Endothelial cell (in vitro differentiated cells): ENCODE measurements around the gene SPOCK1. TPM values are rescaled to one million over a fixed set of nuclear protein-coding genes. Genes with fewer than 3 reads are reported as not detected.
"Not testable (repeated sequence)": the region's sequence is repeated elsewhere in the genome, so short reads cannot be mapped to it uniquely, and the experiment has no call there.

ENCODE experiments used
- DNase-seq: peaks from one replicate; pipeline ENCODE4 v3.0.0; 2021; ENCODE audit warnings: low spot score
- H3K27ac Mint-ChIP-seq: one replicate; pipeline ENCODE4 v1.8.0; 2021; ENCODE audit warnings: mixed read lengths, inconsistent platforms; ENCODE audit not compliant: unreplicated experiment
- H3K27me3 Mint-ChIP-seq: one replicate; pipeline ENCODE4 v1.8.0; 2021; ENCODE audit warnings: mild to moderate bottlenecking, moderate library complexity, mixed read lengths, inconsistent platforms; ENCODE audit not compliant: unreplicated experiment
- H3K36me3 Mint-ChIP-seq: one replicate; pipeline ENCODE4 v1.8.0; 2021; ENCODE audit warnings: mild to moderate bottlenecking, low read depth, mixed read lengths, inconsistent platforms; ENCODE audit not compliant: unreplicated experiment
- H3K4me1 Mint-ChIP-seq: one replicate; pipeline ENCODE4 v1.8.0; 2021; ENCODE audit warnings: mild to moderate bottlenecking, mixed read lengths, inconsistent platforms; ENCODE audit not compliant: unreplicated experiment
- H3K4me3 Mint-ChIP-seq: one replicate; pipeline ENCODE4 v1.8.0; 2021; ENCODE audit warnings: mild to moderate bottlenecking, mixed read lengths, inconsistent platforms; ENCODE audit not compliant: unreplicated experiment
- H3K9me3 Mint-ChIP-seq: one replicate; pipeline ENCODE4 v1.8.0; 2021; ENCODE audit warnings: mixed read lengths, inconsistent platforms; ENCODE audit not compliant: unreplicated experiment
- total RNA-seq: library from RNA; stranded (reverse); fragmentation: NEBNext Ultra II Directional; extraction: Animal tissue kit (Norgen Biotek cat#: 25700); gene quantifications from one replicate; pipeline ENCODE4 v1.2.1, GENCODE V29; 2021; ENCODE audit not compliant: unreplicated experiment
- TF ChIP-seq, protein P1 (sequence below): fragments of 200-600 bp; sonication (generic); IDR thresholded peaks from one replicate; pipeline ENCODE4 v1.5.0; 2021; ENCODE audit warnings: antibody characterized with exemption; ENCODE audit not compliant: unreplicated experiment

The SPOCK1 gene
- total RNA-seq, 1 donor from 2014 or later = 8.7 TPM

DNA sequence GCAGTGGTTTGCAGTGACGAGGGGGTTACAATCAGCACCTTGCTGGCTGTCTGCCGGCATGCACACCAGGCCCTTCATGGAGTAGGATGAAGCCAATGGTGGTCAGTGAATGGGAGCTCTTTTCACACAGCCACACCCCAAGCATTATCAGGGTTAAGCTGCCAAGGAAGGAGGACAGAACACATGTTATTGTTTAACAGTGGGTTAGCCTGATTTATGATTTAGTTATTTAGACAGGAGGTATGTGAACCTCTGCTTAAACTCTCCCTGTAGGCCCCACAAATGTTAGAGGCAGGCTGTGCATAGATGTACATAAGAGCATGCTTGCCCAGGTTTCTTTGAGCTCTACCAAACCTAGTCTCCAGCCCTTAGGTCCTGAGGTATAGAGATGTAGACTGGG is 262.9 kb downstream of the SPOCK1 start:
- TF ChIP-seq, protein P1, sequence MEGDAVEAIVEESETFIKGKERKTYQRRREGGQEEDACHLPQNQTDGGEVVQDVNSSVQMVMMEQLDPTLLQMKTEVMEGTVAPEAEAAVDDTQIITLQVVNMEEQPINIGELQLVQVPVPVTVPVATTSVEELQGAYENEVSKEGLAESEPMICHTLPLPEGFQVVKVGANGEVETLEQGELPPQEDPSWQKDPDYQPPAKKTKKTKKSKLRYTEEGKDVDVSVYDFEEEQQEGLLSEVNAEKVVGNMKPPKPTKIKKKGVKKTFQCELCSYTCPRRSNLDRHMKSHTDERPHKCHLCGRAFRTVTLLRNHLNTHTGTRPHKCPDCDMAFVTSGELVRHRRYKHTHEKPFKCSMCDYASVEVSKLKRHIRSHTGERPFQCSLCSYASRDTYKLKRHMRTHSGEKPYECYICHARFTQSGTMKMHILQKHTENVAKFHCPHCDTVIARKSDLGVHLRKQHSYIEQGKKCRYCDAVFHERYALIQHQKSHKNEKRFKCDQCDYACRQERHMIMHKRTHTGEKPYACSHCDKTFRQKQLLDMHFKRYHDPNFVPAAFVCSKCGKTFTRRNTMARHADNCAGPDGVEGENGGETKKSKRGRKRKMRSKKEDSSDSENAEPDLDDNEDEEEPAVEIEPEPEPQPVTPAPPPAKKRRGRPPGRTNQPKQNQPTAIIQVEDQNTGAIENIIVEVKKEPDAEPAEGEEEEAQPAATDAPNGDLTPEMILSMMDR = no peak
- Mint-ChIP-seq H3K9me3 (no peaks in the 10 kb centered on the region), H3K27me3 (peaks cover 2% of the 10 kb centered on the region), H3K4me3 (no peak overlapping the region), H3K27ac (no peak overlapping the region), H3K36me3 (no peaks in the 10 kb centered on the region), H3K4me1 (no peaks in the 10 kb centered on the region)
- no peak for DNase-seq

DNA sequence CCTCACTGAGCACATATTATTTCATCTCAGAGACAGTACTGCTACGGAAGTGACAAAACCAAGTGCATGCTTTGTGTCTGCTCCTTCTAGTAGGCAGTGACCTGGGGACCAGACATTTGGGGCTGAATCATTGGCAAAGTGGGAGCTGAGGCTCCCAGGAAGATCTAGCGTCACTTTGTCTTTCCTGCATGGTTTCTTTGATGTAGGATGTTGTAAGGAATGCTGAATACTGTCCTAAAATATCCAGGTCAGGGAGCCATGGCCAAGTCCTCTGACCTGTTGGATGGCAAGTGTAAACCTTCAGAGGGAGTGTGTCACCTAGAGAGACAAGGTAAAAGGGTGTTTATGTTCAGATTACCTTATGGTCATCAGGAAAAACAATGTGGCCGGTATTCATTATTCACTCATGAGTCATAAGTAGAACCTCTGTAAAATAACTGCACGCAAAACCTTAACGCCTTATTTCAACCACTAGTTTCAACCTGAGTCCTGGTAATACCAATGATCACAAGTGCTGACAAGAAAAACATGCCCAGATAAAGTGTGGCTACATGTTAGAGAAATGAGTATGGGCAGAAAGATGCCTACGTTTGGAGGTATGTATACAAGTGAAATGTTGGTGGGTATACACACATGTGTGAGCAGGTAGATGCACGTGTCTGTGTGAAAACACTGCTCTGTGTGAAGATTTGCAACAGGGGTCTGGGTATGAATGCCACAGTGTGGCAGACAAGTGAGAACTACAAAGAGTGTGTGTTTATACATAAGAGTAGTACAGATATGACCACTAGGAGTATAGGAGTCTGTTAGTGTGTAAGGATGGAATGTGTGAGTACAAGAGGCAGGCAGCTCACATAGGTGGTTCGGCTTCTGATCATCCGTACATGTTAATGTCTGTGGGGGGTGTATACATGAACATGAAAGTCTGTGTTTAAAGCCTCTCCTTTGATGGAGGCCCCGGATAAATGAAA is 263.9 kb downstream of the SPOCK1 start:
- H3K27ac Mint-ChIP-seq = no peak overlapping the region
- H3K36me3 Mint-ChIP-seq = no peaks in the 10 kb centered on the region
- H3K4me3 Mint-ChIP-seq = no peak overlapping the region
- H3K9me3 Mint-ChIP-seq = no peaks in the 10 kb centered on the region
- no peak for DNase-seq
- TF ChIP-seq, protein P1 = no peak
- H3K27me3 Mint-ChIP-seq = peaks cover 2% of the 10 kb centered on the region
- no peaks in the 10 kb centered on the region for H3K4me1 Mint-ChIP-seq

DNA sequence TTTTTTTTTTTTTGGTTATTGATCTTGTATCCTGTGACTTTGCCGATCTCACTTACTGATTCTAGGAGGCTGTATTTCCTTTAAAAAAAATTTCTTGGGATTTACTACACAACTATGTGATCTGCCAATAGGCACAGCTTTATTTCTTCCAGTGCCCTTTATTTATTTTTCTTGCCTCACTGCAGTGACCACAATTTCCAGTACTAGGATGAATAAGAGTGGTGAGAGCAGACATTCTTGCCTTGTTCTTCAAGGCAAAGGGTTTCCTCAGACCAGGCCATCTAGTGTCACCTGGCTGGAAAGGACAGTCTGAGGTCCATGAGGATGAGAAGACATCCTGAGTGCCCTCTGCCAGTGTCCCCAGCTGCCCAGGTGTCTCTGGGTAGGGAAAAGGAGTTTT is 265.4 kb downstream of the SPOCK1 start:
- DNase-seq = no peak

DNA sequence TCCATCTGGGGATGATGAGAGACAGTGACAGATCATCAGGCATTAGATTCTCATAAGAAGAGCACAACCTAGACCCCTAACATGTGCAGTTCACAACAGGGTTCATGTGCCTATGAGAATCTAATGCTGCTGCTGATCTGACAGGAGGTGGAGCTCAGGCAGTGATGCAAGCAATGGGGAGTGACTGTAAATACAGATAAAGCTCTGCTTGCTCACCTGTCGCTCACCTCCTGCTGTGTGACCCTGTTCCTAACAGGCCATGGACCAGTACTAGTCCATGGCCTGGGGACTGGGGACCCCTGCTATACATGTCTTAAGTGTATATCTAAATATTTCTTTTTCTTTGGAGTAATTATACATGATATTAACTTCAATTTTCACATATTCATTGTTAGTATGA is 265.8 kb downstream of the SPOCK1 start:
- H3K36me3 Mint-ChIP-seq, H3K9me3 Mint-ChIP-seq, H3K4me3 Mint-ChIP-seq, H3K27me3 Mint-ChIP-seq, H3K27ac Mint-ChIP-seq, H3K4me1 Mint-ChIP-seq, DNase-seq: not testable (repeated sequence)

More for the DNA sequence above, 265.4 kb downstream of the SPOCK1 start:
- H3K27ac Mint-ChIP-seq = no peak overlapping the region
- H3K4me1 Mint-ChIP-seq = no peaks in the 10 kb centered on the region
- H3K27me3 Mint-ChIP-seq = peaks cover 2% of the 10 kb centered on the region
- H3K36me3 Mint-ChIP-seq = no peaks in the 10 kb centered on the region
- TF ChIP-seq, protein P1 = no peak
- no peak overlapping the region for H3K4me3 Mint-ChIP-seq
- no peaks in the 10 kb centered on the region for H3K9me3 Mint-ChIP-seq

DNA sequence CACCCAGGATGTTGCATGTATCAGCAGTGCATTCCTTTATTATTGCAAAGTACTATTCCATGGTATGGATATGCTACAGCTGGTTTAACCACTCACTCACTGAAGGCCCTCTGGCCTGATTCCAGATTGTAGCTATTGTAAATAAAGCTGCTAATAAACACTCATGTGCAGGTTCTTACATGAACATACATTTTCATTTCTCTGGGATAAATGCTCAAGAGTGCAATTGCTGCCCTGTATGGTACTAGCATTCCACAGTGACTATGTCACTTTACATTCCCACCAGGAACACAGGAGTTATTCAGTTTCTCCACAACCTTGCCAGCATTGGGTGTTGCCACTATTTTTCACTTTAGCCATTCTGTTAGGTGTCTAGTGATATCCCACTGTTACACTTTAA is 267.6 kb downstream of the SPOCK1 start:
- Mint-ChIP-seq H3K9me3 (no peaks in the 10 kb centered on the region), H3K4me3 (no peak overlapping the region), H3K36me3 (no peaks in the 10 kb centered on the region), H3K27ac (no peak overlapping the region), H3K4me1 (no peaks in the 10 kb centered on the region), H3K27me3 (peaks cover 2% of the 10 kb centered on the region)
- TF ChIP-seq, protein P1 = no peak
- DNase-seq = no peak
